Endothelial cell of umbilical vein (primary cell): Measurements from ENCODE around the gene PHLDB2. TPM values are rescaled to one million over a fixed set of nuclear protein-coding genes. Genes with fewer than 3 reads are reported as not detected.

ENCODE experiments used
- BruUV-seq: library from RNA; stranded (reverse); fragments of 400-500 nt; replicated peaks from 2 replicates; lab custom pipeline; 2021; lab: Mats Ljungman, UMichigan
- CTCF ChIA-PET: fragments of 300-600, 350-600 bp; sonication (Branson Sonifier 250); formaldehyde crosslinking; loops from one replicate; lab custom pipeline; 2021; ENCODE audit warnings: antibody characterized with exemption, inconsistent platforms; lab: Charles Lee
- POLR2A ChIA-PET: fragments of 300-600, 350-600 bp; sonication (Branson Sonifier 250); formaldehyde crosslinking; loops from one replicate; lab custom pipeline; 2021; ENCODE audit warnings: antibody characterized with exemption, inconsistent platforms; lab: Charles Lee
- DNase-seq: peaks from one replicate; pipeline ENCODE4 v3.0.0-alpha.2; 2011; ENCODE audit warnings: low read depth, low spot score
- FAIRE-seq: peaks from 2 replicates; lab custom pipeline; 2011; peaks lifted over from hg19 to GRCh38; lab: Jason Lieb, UNC
- H2AFZ ChIP-seq: 2 replicates; pipeline ENCODE4 v1.6.0; 2012; ENCODE audit warnings: low read depth, low read length, control low read depth, inconsistent platforms
- H3K27ac ChIP-seq: 2 replicates; pipeline ENCODE4 v1.5.1; 2011; ENCODE audit warnings: low read depth, mild to moderate bottlenecking, control low read depth, low read length, moderate library complexity; ENCODE audit not compliant: insufficient read depth
- H3K27me3 ChIP-seq, 2 experiments: 2 replicates each; pipeline versions ENCODE4 v1.6.0 to v1.6.1; 2011; ENCODE audit warnings: low read length in 2 of 2, mixed read lengths in 1 of 2; ENCODE audit not compliant: control insufficient read depth in 2 of 2, insufficient read depth in 2 of 2
- H3K36me3 ChIP-seq, 2 experiments: 2 replicates in 1 of 2; 3 replicates in 1 of 2; pipeline ENCODE4 v1.5.1; 2011; ENCODE audit warnings: low read length in 2 of 2, mild to moderate bottlenecking in 1 of 2, moderate library complexity in 1 of 2; ENCODE audit not compliant: control insufficient read depth in 2 of 2, insufficient read depth in 2 of 2; ENCODE audit errors: extremely low read depth in 1 of 2
- H3K4me1 ChIP-seq: 3 replicates; pipeline ENCODE4 v1.5.1; 2011; ENCODE audit warnings: mild to moderate bottlenecking, low read length; ENCODE audit not compliant: control insufficient read depth, insufficient read depth; ENCODE audit errors: extremely low read depth
- H3K4me2 ChIP-seq: 2 replicates; pipeline ENCODE4 v1.6.1; 2011; ENCODE audit warnings: low read length, control low read depth, mixed read lengths; ENCODE audit not compliant: insufficient read depth
- H3K4me3 ChIP-seq, 3 experiments: fragments of 200-600 bp in 1 of 3; sonication (generic), shearing (Covaris generic) in 1 of 3; replicated peaks in 1 of 3; 2 replicates each; pipeline ENCODE4 v1.5.1; 2011 to 2016; ENCODE audit warnings: control low read depth in 3 of 3, low read length in 3 of 3, mild to moderate bottlenecking in 2 of 3, inconsistent platforms in 1 of 3, low read depth in 1 of 3, moderate library complexity in 1 of 3; ENCODE audit not compliant: insufficient read depth in 1 of 3
- H3K79me2 ChIP-seq: 2 replicates; pipeline ENCODE4 v1.6.0; 2012; ENCODE audit warnings: low read length, inconsistent platforms; ENCODE audit not compliant: control insufficient read depth, insufficient read depth
- H3K9ac ChIP-seq: replicated peaks from 2 replicates; pipeline ENCODE3; 2011; ENCODE audit warnings: low read length, control low read depth; ENCODE audit not compliant: insufficient read depth; ENCODE audit errors: extremely low read depth
- H3K9me1 ChIP-seq: replicated peaks from 3 replicates; pipeline ENCODE4 v1.6.0; 2011; ENCODE audit warnings: mild to moderate bottlenecking, low read length; ENCODE audit not compliant: control insufficient read depth, insufficient read depth; ENCODE audit errors: extremely low read depth
- H3K9me3 ChIP-seq: replicated peaks from 2 replicates; pipeline ENCODE4 v1.5.1; 2012; ENCODE audit warnings: low read length, inconsistent platforms; ENCODE audit not compliant: control insufficient read depth, insufficient read depth
- H4K20me1 ChIP-seq: replicated peaks from 2 replicates; pipeline ENCODE3; 2011; ENCODE audit warnings: mild to moderate bottlenecking, low read length; ENCODE audit not compliant: control insufficient read depth, insufficient read depth; ENCODE audit errors: extremely low read depth
- EZH2 ChIP-seq: IDR thresholded peaks from 2 replicates; pipeline ENCODE4 v1.6.1; 2012; ENCODE audit warnings: borderline replicate concordance, low read depth, mild to moderate bottlenecking, moderate library complexity, low read length, inconsistent platforms; ENCODE audit not compliant: severe bottlenecking
- FOS ChIP-seq: IDR thresholded peaks from 2 replicates; pipeline ENCODE4 v1.6.1; 2011; ENCODE audit warnings: mild to moderate bottlenecking, low read length, moderate library complexity, borderline replicate concordance; ENCODE audit not compliant: insufficient read depth
- GATA2 ChIP-seq: IDR thresholded peaks from 2 replicates; pipeline ENCODE4 v1.7.0; 2011; ENCODE audit warnings: low read depth, mild to moderate bottlenecking, moderate library complexity, mixed read lengths, low read length; ENCODE audit not compliant: insufficient read length, insufficient read depth
- JUN ChIP-seq: IDR thresholded peaks from 2 replicates; pipeline ENCODE4 v1.6.1; 2011; ENCODE audit warnings: borderline replicate concordance, low read depth; ENCODE audit not compliant: insufficient read length, insufficient read depth
- MYC ChIP-seq: IDR thresholded peaks from one replicate; pipeline ENCODE4 v1.6.1; 2011; ENCODE audit warnings: mild to moderate bottlenecking, low read depth, low read length
- POLR2A ChIP-seq: IDR thresholded peaks from 2 replicates; pipeline ENCODE4 v1.6.1; 2012; ENCODE audit warnings: low read depth, mild to moderate bottlenecking, control low read depth, low read length
- POLR2AphosphoS5 ChIP-seq: IDR thresholded peaks from 2 replicates; pipeline ENCODE4 v1.6.1; 2012; ENCODE audit warnings: low read depth, mild to moderate bottlenecking, control low read depth, low read length, moderate library complexity; ENCODE audit not compliant: insufficient read depth
- dilution Hi-C: fragments of 300-500 bp; cut with MboI; formaldehyde crosslinking; loops from one replicate; pipeline ENCODE4 v1.15.0; 2019; ENCODE audit warnings: low sequenced_read_pairs; ENCODE audit not compliant: extremely low pct_ligation_motif_present
- intact Hi-C: fragments of 100-400 bp; cut with micrococcal nuclease; formaldehyde crosslinking; loops from one replicate; pipeline ENCODE4 v1.10.0; 2022
- polyA plus RNA-seq, 4 experiments: library from polyadenylated mRNA; depleted of rRNA in 3 of 4; stranded (reverse) in 3 of 4; unstranded in 1 of 4; fragments of >200 nt; gene quantifications; 2 replicates each; pipeline versions ENCODE4 v1.2.1 to v1.2.3, GENCODE V29; 2011 to 2012; ENCODE audit warnings: missing spikeins in 1 of 4
- total RNA-seq: library from RNA; stranded (reverse); gene quantifications from 2 replicates; pipeline ENCODE4 v1.2.3, GENCODE V29; 2021
- TF ChIP-seq, protein P1 (sequence below), 2 donors: IDR thresholded peaks; 1 replicate in 1 of 2; 2 replicates in 1 of 2; pipeline ENCODE4 v1.5.1; 2011; ENCODE audit warnings: low read length in 2 of 2, mild to moderate bottlenecking in 2 of 2, moderate library complexity in 2 of 2, control low read depth in 1 of 2, inconsistent platforms in 1 of 2, low read depth in 1 of 2; ENCODE audit not compliant: insufficient read depth in 1 of 2; ENCODE audit errors: extremely low read depth in 1 of 2
- TF ChIP-seq, protein P2 (sequence below): IDR thresholded peaks from 2 replicates; pipeline ENCODE4 v1.6.1; 2011; ENCODE audit not compliant: insufficient read depth, insufficient read length

PHLDB2 gene
- total and polyA plus RNA-seq, 2 donors (not counting 3 experiments of a cell fraction or from before 2014, with no cell fraction given) = 22.4 to 104 TPM

DNA sequence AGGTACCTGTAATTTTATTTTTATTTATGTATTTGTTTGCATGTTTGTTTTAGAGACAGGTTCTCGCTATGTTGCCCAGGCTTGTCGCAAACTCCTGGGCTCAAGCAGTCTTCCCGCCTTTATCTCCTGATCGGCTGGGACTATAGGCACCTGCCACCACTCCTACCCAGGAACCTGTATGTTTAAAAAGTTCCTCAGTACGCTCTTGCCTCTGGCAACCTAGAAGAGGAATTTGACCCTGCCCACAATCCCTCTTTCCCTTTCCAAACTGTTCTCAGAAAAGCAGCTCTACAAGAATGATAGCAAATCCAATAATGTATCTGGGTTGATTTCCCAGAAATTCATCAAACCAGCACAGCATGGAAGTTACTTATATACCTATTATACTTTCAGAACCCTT, 20.9 kb upstream of the PHLDB2 start:
- no peak overlapping the region for H3K9ac ChIP-seq
- H3K36me3 ChIP-seq = no peaks in the 10 kb centered on the region
- no peak overlapping the region for H3K4me3 ChIP-seq
- POLR2A ChIA-PET = no interaction called here
- H3K27ac ChIP-seq = no peak overlapping the region
- no peak overlapping the region for H2AFZ ChIP-seq
- no peak overlapping the region for H3K4me2 ChIP-seq
- FAIRE-seq (no peak), DNase-seq (no peak)
- no peaks in the 10 kb centered on the region for H3K9me1 ChIP-seq
- no peaks in the 10 kb centered on the region for H3K9me3 ChIP-seq
- no peak for TF ChIP-seq GATA2
- no peak for TF ChIP-seq MYC
- no peak for TF ChIP-seq JUN
- TF ChIP-seq, protein P1, sequence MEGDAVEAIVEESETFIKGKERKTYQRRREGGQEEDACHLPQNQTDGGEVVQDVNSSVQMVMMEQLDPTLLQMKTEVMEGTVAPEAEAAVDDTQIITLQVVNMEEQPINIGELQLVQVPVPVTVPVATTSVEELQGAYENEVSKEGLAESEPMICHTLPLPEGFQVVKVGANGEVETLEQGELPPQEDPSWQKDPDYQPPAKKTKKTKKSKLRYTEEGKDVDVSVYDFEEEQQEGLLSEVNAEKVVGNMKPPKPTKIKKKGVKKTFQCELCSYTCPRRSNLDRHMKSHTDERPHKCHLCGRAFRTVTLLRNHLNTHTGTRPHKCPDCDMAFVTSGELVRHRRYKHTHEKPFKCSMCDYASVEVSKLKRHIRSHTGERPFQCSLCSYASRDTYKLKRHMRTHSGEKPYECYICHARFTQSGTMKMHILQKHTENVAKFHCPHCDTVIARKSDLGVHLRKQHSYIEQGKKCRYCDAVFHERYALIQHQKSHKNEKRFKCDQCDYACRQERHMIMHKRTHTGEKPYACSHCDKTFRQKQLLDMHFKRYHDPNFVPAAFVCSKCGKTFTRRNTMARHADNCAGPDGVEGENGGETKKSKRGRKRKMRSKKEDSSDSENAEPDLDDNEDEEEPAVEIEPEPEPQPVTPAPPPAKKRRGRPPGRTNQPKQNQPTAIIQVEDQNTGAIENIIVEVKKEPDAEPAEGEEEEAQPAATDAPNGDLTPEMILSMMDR (IDR thresholded peaks at IDR 0.05; ENCODE audit: extremely low read depth in 1 of 2, insufficient read depth in 1 of 2, low read depth in 1 of 2, low read length in 2 of 2) = no peak
- TF ChIP-seq EZH2 = no peak
- no peak for TF ChIP-seq FOS
- TF ChIP-seq POLR2A = no peak
- TF ChIP-seq POLR2AphosphoS5 = no peak
- TF ChIP-seq, protein P2, sequence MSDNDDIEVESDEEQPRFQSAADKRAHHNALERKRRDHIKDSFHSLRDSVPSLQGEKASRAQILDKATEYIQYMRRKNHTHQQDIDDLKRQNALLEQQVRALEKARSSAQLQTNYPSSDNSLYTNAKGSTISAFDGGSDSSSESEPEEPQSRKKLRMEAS = no peak
- dilution Hi-C loops = no loop called here
- intact Hi-C loops = no loop called here
- CTCF ChIA-PET = interaction anchor here (0.8 kb wide), 1 partner anchor 119 kb away, joined by 3 read pairs; no protein-coding TSS in a partner anchor
- H3K79me2 ChIP-seq = no peaks in the 10 kb centered on the region
- BruUV-seq = no TSS peak
- no peaks in the 10 kb centered on the region for H4K20me1 ChIP-seq
- H3K27me3 ChIP-seq = no peaks in the 10 kb centered on the region
- no peaks in the 10 kb centered on the region for H3K4me1 ChIP-seq
